Dendritic cell treated with granulocyte-macrophage colony-stimulating factor and Interleukin-4, amounts not matched to agents 40 ng/mL and 50 ng/mL, for 4 days (primary cell): ENCODE results near the gene SLC6A15.

Source experiments
- H3K27ac Mint-ChIP-seq: one replicate; pipeline ENCODE4 v1.8.0; 2022; ENCODE audit warnings: mild to moderate bottlenecking, mixed read lengths
- H3K27me3 Mint-ChIP-seq: one replicate; pipeline ENCODE4 v1.8.0; 2022; ENCODE audit warnings: mild to moderate bottlenecking, mixed read lengths
- H3K36me3 Mint-ChIP-seq: one replicate; pipeline ENCODE4 v1.8.0; 2022; ENCODE audit warnings: low read depth, mixed read lengths
- H3K4me1 Mint-ChIP-seq: one replicate; pipeline ENCODE4 v1.8.0; 2022; ENCODE audit warnings: low read depth, mixed read lengths
- H3K4me3 Mint-ChIP-seq: one replicate; pipeline ENCODE4 v1.8.0; 2022; ENCODE audit warnings: mild to moderate bottlenecking, moderate library complexity, mixed read lengths
- H3K9me3 Mint-ChIP-seq: one replicate; pipeline ENCODE4 v1.8.0; 2022; ENCODE audit warnings: mixed read lengths
- intact Hi-C: fragments of 100-400 bp; cut with micrococcal nuclease; formaldehyde crosslinking; loops from one replicate; pipeline ENCODE4 v1.15.0; 2022

The SLC6A15 gene

DNA sequence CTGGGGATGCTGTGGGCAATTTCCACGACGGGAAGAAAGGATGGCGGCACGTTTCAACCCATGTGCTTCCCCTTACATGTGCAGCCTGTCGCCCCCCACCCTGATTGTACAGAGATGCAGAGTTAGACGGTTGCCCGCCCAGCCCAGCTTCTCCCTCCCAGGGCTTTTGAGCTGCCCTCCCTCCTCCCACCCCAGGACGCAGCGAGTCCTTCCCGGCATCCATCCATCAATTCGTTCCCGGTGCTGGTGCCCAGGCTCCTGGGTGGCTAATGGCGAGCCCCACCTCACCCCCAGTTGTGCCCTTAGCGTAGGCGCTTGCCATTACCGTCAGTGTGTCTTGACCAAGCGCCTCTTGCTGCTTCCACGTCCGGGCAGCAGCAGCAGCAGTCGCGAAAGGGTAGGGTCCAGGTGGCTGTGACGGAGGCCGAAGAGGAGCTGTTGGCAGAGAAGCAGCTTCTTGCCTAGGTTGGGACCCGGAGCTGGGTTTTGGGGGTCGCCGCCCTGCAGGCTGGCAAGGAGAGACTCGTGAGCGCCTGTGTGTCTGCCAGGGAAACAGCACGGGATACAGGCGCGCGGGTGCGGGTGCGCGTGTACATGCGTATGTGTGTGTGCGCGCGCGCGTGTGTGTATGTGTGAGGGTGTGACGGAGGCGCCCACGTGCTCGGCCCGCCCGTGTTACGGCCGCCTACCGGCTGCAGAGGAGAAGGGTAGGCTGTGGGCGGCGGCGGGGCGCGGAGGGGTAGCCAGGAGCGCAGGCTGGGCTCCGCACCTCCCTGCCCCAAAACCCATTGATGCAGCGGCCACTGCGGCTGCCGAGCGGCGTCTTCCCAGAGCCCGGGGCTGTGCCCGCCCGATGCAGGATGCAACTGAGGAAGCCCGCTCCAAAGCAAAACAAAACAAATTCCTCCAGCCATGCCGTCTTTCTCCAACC, at the start of gene SLC6A15:
Gene SLC6A15 (minus strand): TSS at position 602 of the 931 bp plus-strand sequence. CDS start 20,679 bp downstream, outside the sequence.
- no peak within 1 kb of the TSS for H3K27ac Mint-ChIP-seq
- H3K4me3 Mint-ChIP-seq = no peak within 1 kb of the TSS
- intact Hi-C loops = no loop called here
- H3K27me3 Mint-ChIP-seq = peaks cover 43% of the 10 kb centered on the region
- no peaks in the 10 kb centered on the region for H3K36me3 Mint-ChIP-seq
- no peaks in the 10 kb centered on the region for H3K9me3 Mint-ChIP-seq
- H3K4me1 Mint-ChIP-seq = peaks cover 15% of the 10 kb centered on the region

DNA sequence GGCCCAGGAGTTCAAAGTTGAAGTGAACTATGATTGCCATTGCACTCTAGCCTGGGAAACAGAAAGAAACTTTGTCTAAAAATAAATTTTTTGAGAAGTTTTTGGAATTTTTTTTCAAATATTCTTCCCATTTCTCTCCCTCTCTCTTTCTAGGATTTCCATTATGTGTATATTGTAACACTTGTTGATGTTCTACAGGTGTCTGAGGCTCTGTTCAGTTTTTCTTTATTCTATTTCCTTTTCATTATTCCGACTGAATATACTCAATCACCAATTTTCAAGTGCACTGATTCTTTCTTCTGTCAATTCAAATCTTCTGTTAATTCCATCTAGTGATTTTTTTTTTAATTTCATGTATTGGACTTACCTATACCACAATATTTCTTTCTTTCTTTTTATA, 48.3 kb upstream of the SLC6A15 start:
- no peak overlapping the region for H3K4me3 Mint-ChIP-seq
- no peaks in the 10 kb centered on the region for H3K36me3 Mint-ChIP-seq
- H3K9me3 Mint-ChIP-seq = no peaks in the 10 kb centered on the region
- H3K4me1 Mint-ChIP-seq = no peaks in the 10 kb centered on the region
- no peak overlapping the region for H3K27ac Mint-ChIP-seq
- intact Hi-C loops = no loop called here
- no peaks in the 10 kb centered on the region for H3K27me3 Mint-ChIP-seq

DNA sequence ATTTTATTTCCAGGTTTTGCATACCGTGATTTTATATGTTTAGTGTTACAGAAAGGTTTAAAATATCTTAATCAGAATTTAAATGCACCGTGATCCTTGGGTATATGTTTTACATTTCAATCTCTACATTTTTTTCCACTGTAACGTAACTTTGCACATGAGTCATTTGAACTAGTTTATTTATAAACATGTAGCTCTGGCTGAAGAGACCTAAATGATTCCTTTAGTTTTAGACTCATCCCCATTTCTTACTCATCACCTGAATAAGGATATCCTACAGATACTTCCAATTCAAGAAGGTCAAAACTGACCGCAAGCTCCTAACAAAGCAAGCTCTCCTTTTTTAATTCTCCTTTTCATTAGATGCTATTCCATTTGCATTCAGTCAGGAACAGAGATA, 42.7 kb upstream of the SLC6A15 start:
- intact Hi-C loops = no loop called here
- Mint-ChIP-seq H3K9me3 (no peaks in the 10 kb centered on the region), H3K27ac (no peak overlapping the region), H3K36me3 (no peaks in the 10 kb centered on the region), H3K27me3 (no peaks in the 10 kb centered on the region), H3K4me1 (no peaks in the 10 kb centered on the region), H3K4me3 (no peak overlapping the region)

DNA sequence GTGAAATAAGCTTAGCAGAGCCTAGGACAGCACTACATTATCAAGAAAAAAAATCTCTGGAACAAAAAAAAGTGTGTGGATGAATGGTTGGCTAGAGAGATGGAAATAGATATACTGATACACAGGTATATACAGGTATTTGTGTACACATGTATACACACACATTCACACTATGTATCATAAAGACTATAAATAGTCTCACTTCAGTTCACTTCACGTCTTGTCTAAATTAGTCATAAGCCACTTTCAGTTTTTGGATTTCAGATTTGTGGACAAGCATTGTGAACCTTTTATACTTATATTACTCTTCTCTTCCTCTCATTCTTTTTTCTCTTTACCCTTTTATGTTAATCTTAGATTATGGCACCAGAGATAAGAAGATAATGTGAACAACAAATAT, 41.8 kb upstream of the SLC6A15 start:
- H3K27ac Mint-ChIP-seq = no peak overlapping the region
- H3K4me1 Mint-ChIP-seq = no peaks in the 10 kb centered on the region
- H3K4me3 Mint-ChIP-seq = no peak overlapping the region
- H3K27me3 Mint-ChIP-seq = no peaks in the 10 kb centered on the region
- intact Hi-C loops = no loop called here
- H3K9me3 Mint-ChIP-seq = no peaks in the 10 kb centered on the region
- H3K36me3 Mint-ChIP-seq = no peaks in the 10 kb centered on the region

DNA sequence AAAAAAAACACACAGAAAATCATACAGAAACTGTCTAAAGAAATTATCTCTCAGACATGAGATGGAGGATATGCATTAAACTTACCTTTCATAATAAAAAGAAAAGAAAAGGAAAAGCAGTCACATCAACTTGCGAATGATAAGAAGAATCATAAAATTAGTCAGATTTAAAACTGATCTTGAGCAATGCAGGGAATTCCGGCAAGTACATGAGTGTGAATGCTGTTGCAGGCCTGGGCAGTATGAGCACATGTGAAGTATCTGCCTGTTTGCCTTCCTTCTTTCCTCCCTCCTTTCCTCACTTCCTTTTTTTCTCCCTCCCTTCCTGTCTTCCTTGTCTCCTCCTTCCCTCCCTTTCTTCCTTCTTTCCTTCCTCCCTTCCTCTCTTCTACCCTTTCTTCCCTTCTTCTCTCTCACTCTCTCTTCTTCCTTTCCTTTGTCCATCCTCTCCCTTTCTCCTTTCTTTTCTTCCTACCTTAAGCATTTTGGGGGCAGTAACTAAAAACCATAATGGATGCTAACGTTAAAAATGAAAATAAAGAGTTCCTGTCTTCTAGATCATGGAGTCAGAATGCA, 38.5 kb upstream of the SLC6A15 start:
- Mint-ChIP-seq H3K27ac (no peak overlapping the region), H3K4me1 (no peaks in the 10 kb centered on the region), H3K36me3 (no peaks in the 10 kb centered on the region), H3K9me3 (no peaks in the 10 kb centered on the region), H3K4me3 (no peak overlapping the region), H3K27me3 (no peaks in the 10 kb centered on the region)
- intact Hi-C loops = no loop called here

DNA sequence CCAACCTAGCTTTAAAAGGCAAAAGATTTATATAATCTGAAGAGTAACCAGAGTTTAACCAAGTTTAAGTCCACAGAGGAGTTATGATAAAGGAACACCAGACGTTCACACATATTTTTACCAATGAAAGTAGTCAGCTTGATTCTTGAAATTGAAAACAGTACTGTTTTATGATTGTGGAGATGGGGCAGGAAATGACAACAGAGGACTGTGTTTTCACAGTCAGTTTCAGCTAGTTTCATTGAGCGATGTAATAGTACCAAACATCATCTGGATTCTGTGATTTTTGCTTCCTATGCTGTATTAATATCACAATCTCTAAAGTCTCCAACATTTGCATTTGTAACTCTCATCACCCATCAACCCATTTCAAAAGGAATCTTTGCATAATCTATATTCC, 34.2 kb upstream of the SLC6A15 start:
- no peaks in the 10 kb centered on the region for H3K27me3 Mint-ChIP-seq
- H3K36me3 Mint-ChIP-seq = no peaks in the 10 kb centered on the region
- H3K9me3 Mint-ChIP-seq = no peaks in the 10 kb centered on the region
- no peaks in the 10 kb centered on the region for H3K4me1 Mint-ChIP-seq
- intact Hi-C loops = no loop called here
- H3K27ac Mint-ChIP-seq = no peak overlapping the region
- H3K4me3 Mint-ChIP-seq = no peak overlapping the region

DNA sequence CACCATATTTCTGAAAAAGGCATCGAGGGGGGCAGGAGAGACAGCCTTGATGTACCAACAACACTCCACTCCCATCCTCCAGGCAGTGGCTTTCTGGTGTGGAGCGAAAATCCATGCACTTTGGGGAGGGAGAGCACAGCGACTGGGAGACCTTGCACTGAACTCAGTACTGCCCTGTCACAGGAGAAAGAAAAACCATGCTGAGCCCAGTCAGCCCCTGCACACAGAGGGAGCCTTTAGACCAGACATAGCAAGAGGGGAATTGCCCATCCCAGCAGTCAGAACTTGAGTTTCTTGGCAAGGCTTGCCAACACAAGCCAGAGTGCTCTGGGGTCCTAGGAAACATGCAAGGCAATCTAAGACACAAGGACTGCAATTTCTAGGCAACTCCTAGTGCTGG, 24.8 kb upstream of the SLC6A15 start:
- no peaks in the 10 kb centered on the region for H3K27me3 Mint-ChIP-seq
- H3K27ac Mint-ChIP-seq = no peak overlapping the region
- intact Hi-C loops = no loop called here
- no peaks in the 10 kb centered on the region for H3K36me3 Mint-ChIP-seq
- no peak overlapping the region for H3K4me3 Mint-ChIP-seq
- no peaks in the 10 kb centered on the region for H3K4me1 Mint-ChIP-seq
- peaks cover 15% of the 10 kb centered on the region for H3K9me3 Mint-ChIP-seq

DNA sequence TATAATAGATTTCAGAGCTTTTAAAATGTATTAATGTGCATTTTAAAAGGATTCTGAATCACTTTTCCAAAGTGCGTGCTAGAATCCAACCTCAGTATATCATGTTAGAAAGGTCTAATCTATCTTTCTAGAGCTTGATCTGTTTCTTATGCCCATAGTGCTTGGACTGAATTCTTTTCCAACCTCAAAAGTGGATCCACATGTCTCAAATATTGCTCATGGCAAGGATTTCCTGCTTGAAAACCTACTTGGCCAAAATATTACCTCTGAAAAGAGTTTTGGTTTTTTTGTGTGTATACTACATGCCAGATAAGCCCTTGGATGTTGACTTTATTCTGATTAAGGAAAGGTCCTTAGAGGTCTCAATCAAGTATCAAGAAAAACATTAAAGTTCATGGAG, 16.9 kb upstream of the SLC6A15 start:
- Mint-ChIP-seq H3K27me3 (no peaks in the 10 kb centered on the region), H3K36me3 (no peaks in the 10 kb centered on the region), H3K9me3 (peaks cover 8% of the 10 kb centered on the region), H3K4me1 (no peaks in the 10 kb centered on the region), H3K27ac (no peak overlapping the region), H3K4me3 (no peak overlapping the region)
- intact Hi-C loops = no loop called here

DNA sequence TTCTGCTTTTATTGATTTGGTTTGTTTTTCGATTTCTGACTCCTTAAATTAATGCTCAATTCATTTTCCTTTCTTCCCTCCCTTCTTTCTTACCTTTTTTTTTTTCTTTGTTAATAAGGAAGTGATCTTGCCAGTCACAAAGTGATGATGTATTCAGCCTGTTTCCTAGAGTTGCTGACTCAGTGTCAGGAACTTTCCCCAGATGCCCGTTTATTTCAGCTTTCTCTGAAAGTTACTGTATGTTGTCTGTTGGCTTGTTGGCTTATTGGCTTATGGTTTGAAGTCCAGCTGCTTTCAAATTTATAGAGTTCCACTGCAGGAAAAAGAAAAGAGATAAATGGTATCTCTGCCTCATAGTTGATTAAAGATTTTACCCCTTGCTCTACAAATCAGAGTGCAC, 12.4 kb upstream of the SLC6A15 start:
- no peak overlapping the region for H3K27ac Mint-ChIP-seq
- no peaks in the 10 kb centered on the region for H3K9me3 Mint-ChIP-seq
- H3K27me3 Mint-ChIP-seq = no peaks in the 10 kb centered on the region
- no peaks in the 10 kb centered on the region for H3K4me1 Mint-ChIP-seq
- no peak overlapping the region for H3K4me3 Mint-ChIP-seq
- intact Hi-C loops = no loop called here
- H3K36me3 Mint-ChIP-seq = no peaks in the 10 kb centered on the region

DNA sequence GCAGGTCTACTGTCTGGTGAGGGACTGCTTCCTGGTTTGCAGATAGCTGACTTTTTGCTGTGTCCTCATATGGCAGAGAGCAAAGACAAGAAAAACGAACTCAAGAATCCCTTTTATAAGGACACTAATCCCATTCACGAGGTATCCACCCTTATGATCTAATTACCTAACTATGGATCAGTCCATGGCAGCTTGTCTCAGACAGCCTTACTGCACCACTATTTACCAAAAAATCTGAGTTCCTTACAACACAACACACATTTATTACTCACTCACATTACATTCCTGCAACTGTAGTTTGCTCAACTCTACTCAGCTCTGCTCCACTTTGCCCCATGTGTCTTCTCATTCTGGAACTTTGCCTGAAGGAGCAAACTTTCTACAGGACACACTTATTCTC, 10.1 kb upstream of the SLC6A15 start:
- Mint-ChIP-seq H3K4me3 (no peak overlapping the region), H3K4me1 (no peaks in the 10 kb centered on the region), H3K9me3 (no peaks in the 10 kb centered on the region), H3K27ac (no peak overlapping the region), H3K27me3 (no peaks in the 10 kb centered on the region), H3K36me3 (no peaks in the 10 kb centered on the region)
- intact Hi-C loops = no loop called here

DNA sequence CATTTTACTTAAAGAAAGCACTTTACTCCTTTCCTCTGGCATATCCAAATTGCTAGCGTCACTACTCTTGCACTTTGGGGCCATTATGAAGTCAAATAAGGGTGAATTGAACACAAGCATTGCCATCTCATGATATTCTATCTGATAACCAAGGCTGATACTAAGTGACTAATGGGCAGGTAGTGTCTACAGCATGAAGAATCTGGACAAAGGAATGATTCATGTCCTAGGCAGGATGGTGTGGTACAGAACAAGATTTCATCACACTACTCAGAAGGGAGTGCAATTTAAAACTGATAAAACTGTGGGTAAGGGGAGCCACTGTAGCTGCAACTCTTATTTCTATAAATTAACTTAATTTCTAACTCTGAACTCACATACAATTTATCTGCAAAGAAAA, 7.7 kb upstream of the SLC6A15 start:
- no peaks in the 10 kb centered on the region for H3K9me3 Mint-ChIP-seq
- no peaks in the 10 kb centered on the region for H3K4me1 Mint-ChIP-seq
- no peaks in the 10 kb centered on the region for H3K36me3 Mint-ChIP-seq
- no peak overlapping the region for H3K4me3 Mint-ChIP-seq
- no peak overlapping the region for H3K27ac Mint-ChIP-seq
- intact Hi-C loops = no loop called here
- H3K27me3 Mint-ChIP-seq = no peaks in the 10 kb centered on the region

DNA sequence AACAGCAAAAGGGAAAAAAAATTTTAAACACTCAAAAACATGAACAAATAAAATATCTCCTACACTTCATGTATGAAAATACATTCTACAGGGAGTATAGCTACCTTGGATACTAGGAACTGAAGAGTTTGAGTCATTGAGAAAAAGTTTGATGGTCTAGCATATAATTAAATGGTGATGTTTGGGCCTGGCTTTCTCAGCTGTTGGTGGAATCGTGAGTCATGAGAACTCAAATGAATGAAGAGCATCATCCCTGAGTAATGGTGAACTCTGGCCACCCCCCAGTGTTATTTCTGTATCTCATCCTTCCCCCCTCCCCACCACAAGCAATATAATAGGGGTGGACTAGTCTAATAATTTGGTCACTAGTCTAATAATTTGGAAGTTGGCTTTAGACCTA, 6.7 kb upstream of the SLC6A15 start:
- Mint-ChIP-seq H3K27ac (no peak overlapping the region), H3K9me3 (no peaks in the 10 kb centered on the region), H3K27me3 (peaks cover 4% of the 10 kb centered on the region), H3K4me1 (no peaks in the 10 kb centered on the region), H3K4me3 (no peak overlapping the region), H3K36me3 (no peaks in the 10 kb centered on the region)
- intact Hi-C loops = no loop called here

DNA sequence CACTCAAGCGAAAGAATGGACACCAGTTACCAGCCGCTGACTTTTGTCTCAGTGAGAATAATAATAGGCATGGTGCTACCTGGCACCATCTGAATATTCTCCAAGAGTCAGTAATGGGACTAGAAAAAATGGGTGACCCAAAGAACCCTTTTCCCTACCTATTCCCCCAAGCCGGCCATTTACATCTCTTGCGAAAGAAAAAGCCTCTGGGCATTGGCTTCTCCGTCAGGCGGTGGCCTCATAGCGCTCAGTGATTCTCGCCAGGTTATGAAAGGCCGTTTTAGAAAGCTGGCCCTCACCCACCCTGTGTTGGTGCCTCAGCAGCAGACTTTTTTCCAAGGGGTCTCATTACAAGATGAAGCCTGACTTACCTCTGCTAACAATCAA, 523 bp upstream of the SLC6A15 start:
- Mint-ChIP-seq H3K27me3 (peaks cover 43% of the 10 kb centered on the region), H3K36me3 (no peaks in the 10 kb centered on the region), H3K4me3 (no peak overlapping the region), H3K9me3 (no peaks in the 10 kb centered on the region), H3K27ac (no peak overlapping the region), H3K4me1 (peaks cover 15% of the 10 kb centered on the region)
- intact Hi-C loops = no loop called here

DNA sequence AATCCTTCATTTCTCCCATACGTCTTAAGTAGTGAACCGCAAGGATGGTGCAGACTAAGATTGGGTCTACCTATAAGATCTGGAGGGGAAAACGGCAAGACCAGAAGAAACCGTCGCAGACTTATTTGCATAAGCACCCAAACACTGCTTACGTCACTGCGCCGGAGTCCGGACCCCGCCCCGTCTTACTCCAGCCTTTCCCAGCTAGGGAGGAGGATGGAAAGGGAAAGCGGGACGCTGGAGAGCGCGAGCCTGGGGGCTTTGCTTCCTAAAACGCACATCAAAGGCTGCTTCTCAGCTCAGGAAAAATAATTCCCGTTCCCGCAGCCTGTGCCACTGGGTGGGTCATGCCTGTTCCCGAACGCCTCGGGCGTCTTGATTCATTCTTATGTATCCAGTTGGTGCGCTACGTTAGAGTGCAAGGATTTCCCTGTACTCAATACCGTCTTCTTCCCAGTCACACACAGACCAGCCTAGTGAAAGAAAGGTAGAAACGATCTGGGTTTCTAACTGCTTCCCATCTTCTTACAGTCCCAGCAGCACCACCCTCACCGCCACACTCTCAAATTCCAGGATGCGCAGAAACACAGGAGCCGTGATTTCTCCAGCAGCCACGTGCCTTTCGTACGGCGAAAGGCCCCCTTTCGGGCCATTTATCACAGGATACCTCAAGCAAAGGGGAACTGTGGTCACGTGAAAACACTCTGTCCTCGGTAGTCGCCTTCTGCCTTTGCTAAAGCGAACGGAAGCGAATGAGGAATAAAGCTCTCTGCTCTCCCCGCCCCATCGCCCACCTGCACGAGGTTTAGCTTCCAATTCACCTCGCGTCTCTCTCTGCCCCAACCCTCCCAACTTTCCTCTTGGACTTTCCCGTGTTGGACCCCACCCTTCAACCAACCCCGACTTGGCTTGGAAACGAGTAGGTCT, 1.1 kb downstream of the SLC6A15 start:
- peaks cover 43% of the 10 kb centered on the region for H3K27me3 Mint-ChIP-seq
- intact Hi-C loops = no loop called here
- peaks cover 15% of the 10 kb centered on the region for H3K4me1 Mint-ChIP-seq
- H3K27ac Mint-ChIP-seq = no peak overlapping the region
- no peaks in the 10 kb centered on the region for H3K9me3 Mint-ChIP-seq
- H3K4me3 Mint-ChIP-seq = no peak overlapping the region
- no peaks in the 10 kb centered on the region for H3K36me3 Mint-ChIP-seq
